DND-41 (cell line): Measurements from ENCODE around the gene PDGFRB.

Experiments used
- ATAC-seq: fragments of 200-7000 bp; cut with Tn5 transposase; 3 replicates; pipeline ENCODE4 v1.9.1; 2021; ENCODE audit warnings: low read depth; ENCODE audit not compliant: insufficient read depth
- DNase-seq: peaks from one replicate; pipeline ENCODE4 v3.0.0-alpha.2; 2020
- H2AFZ ChIP-seq: 2 replicates; pipeline ENCODE4 v1.6.0; 2012; ENCODE audit warnings: low read depth, low read length
- H3K27ac ChIP-seq: 2 replicates; pipeline ENCODE4 v1.5.1; 2012; ENCODE audit warnings: low read length, inconsistent platforms
- H3K27me3 ChIP-seq: fragments of 200-600 bp; sonication (generic); 2 replicates; pipeline ENCODE4 v1.6.0; 2012; ENCODE audit warnings: low read length, mild to moderate bottlenecking, inconsistent platforms; ENCODE audit not compliant: insufficient read depth, poor library complexity
- H3K36me3 ChIP-seq: 2 replicates; pipeline ENCODE4 v1.5.1; 2012; ENCODE audit warnings: low read length, inconsistent platforms; ENCODE audit not compliant: insufficient read depth
- H3K4me1 ChIP-seq: 2 replicates; pipeline ENCODE4 v1.5.1; 2012; ENCODE audit warnings: mild to moderate bottlenecking, low read length; ENCODE audit not compliant: insufficient read depth
- H3K4me2 ChIP-seq: 2 replicates; pipeline ENCODE4 v1.6.0; 2012; ENCODE audit warnings: mild to moderate bottlenecking, moderate library complexity, low read length, inconsistent platforms; ENCODE audit not compliant: insufficient read depth
- H3K4me3 ChIP-seq, 2 experiments: fragments of 200-600 bp in 1 of 2; shearing (Covaris generic) in 1 of 2; 2 replicates each; pipeline ENCODE4 v1.5.1; 2012 to 2016; ENCODE audit warnings: inconsistent platforms in 2 of 2, low read length in 2 of 2, mild to moderate bottlenecking in 2 of 2, low read depth in 1 of 2, moderate library complexity in 1 of 2
- H3K79me2 ChIP-seq: 2 replicates; pipeline ENCODE4 v1.6.0; 2012; ENCODE audit warnings: low read length, inconsistent platforms; ENCODE audit not compliant: insufficient read depth
- H3K9ac ChIP-seq: 2 replicates; pipeline ENCODE4 v1.6.0; 2012; ENCODE audit warnings: low read depth, mild to moderate bottlenecking, inconsistent platforms, low read length, moderate library complexity
- H3K9me3 ChIP-seq: 2 replicates; pipeline ENCODE4 v1.5.1; 2012; ENCODE audit warnings: low read length, moderate library complexity, mild to moderate bottlenecking, inconsistent platforms; ENCODE audit not compliant: insufficient read depth, severe bottlenecking
- H4K20me1 ChIP-seq: 2 replicates; pipeline ENCODE4 v1.6.0; 2012; ENCODE audit warnings: low read length; ENCODE audit not compliant: insufficient read depth
- EZH2 ChIP-seq: IDR thresholded peaks from 3 replicates; pipeline ENCODE4 v1.6.1; 2012; ENCODE audit warnings: borderline replicate concordance, low read depth, mild to moderate bottlenecking, moderate library complexity, low read length, inconsistent platforms; ENCODE audit not compliant: severe bottlenecking
- TF ChIP-seq, protein P1 (sequence below): IDR thresholded peaks from 2 replicates; pipeline ENCODE4 v1.5.1; 2012; ENCODE audit warnings: borderline replicate concordance, low read length, moderate library complexity, mild to moderate bottlenecking; ENCODE audit not compliant: poor library complexity, severe bottlenecking; ENCODE audit errors: extremely low read depth

The PDGFRB gene

DNA sequence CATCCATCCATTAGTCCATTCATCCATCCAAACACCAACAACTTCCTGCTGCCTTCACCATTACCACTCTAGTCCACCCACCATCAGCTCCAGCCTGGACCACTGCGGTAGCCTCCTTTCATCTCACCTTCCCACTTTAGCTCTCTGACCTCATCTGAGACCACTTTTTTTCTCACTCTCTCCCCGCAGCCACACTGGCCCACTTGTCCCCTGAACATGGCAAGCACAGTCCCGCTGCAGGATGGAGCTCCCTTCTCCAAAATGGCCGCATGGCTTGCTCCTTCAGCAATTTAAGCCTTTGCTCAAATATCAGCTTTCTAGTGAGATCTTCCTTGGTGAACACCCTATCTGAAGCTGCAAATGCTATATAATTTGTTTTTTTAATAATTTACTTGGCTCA is 80.4 kb downstream of the PDGFRB start:
- Histone ChIP-seq H3K27ac (no peak overlapping the region), H3K4me3 (no peak overlapping the region), H2AFZ (no peak overlapping the region), H3K27me3 (peaks cover 9% of the 10 kb centered on the region), H3K4me1 (no peaks in the 10 kb centered on the region), H3K4me2 (no peak overlapping the region), H3K9me3 (no peaks in the 10 kb centered on the region), H3K9ac (no peak overlapping the region), H4K20me1 (0 out of 2 replicates have a peak, but pooled peaks cover 2% of the 10 kb centered on the region), H3K36me3 (no peaks in the 10 kb centered on the region), H3K79me2 (no peaks in the 10 kb centered on the region)
- DNase-seq (no peak), ATAC-seq (no peak)
- TF ChIP-seq, protein P1, sequence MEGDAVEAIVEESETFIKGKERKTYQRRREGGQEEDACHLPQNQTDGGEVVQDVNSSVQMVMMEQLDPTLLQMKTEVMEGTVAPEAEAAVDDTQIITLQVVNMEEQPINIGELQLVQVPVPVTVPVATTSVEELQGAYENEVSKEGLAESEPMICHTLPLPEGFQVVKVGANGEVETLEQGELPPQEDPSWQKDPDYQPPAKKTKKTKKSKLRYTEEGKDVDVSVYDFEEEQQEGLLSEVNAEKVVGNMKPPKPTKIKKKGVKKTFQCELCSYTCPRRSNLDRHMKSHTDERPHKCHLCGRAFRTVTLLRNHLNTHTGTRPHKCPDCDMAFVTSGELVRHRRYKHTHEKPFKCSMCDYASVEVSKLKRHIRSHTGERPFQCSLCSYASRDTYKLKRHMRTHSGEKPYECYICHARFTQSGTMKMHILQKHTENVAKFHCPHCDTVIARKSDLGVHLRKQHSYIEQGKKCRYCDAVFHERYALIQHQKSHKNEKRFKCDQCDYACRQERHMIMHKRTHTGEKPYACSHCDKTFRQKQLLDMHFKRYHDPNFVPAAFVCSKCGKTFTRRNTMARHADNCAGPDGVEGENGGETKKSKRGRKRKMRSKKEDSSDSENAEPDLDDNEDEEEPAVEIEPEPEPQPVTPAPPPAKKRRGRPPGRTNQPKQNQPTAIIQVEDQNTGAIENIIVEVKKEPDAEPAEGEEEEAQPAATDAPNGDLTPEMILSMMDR, result no peak
- no peak for TF ChIP-seq EZH2

DNA sequence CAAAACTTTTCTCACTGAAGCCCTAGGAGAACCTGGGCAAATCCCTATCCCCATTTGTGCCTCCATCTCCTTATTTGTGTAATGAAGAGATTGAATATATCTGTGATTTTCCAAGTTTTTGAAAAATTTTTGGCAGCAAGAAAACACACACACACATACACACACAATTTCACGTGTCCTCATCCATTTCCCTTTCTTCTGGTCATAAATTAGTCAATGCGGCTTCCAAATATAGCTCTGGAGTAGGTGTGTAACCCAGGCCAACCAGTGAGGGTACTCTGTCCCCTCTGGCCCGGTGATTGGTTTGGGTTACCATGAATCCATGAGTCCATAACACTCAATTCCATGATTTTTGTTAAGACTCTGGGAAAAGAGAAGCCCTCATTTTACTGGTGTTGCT is 82.0 kb downstream of the PDGFRB start:
- Histone ChIP-seq H3K9me3 (no peaks in the 10 kb centered on the region), H2AFZ (no peak overlapping the region), H3K9ac (no peak overlapping the region), H3K27me3 (peaks cover 7% of the 10 kb centered on the region), H4K20me1 (no peaks in the 10 kb centered on the region), H3K36me3 (no peaks in the 10 kb centered on the region), H3K4me2 (no peak overlapping the region), H3K4me1 (no peaks in the 10 kb centered on the region), H3K27ac (no peak overlapping the region), H3K79me2 (no peaks in the 10 kb centered on the region), H3K4me3 (no peak overlapping the region)
- TF ChIP-seq, protein P1, result no peak
- no peak for TF ChIP-seq EZH2
- DNase-seq (no peak), ATAC-seq (no peak)

DNA sequence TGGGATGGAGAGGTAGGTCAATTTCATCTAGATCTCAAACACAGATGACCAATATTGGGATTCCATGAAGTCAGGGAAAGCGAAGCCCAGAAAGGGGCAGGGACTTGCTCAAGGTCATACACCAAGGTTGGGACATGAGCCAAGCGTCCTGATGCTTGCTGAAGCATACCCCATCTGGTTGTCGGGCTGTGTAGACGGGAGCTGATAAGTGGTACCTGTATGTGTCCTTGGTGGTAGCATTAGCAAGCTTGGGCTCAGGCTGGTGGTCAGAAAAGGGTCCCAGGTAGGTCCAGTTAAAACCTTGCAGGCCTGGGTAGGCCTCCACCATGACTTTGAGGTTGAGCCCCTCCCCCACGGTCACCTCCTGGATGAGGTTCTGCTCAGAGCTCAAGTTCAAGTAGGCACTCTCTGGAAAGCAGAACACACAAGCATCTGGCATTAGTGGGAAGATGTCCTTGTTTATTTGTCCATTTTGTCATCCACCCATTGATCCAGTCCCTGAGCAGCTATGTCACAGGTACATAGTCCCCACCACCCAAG is 82.5 kb downstream of the PDGFRB start:
- H4K20me1 ChIP-seq, result no peaks in the 10 kb centered on the region
- no peak for ATAC-seq
- no peaks in the 10 kb centered on the region for H3K9me3 ChIP-seq

More for the DNA sequence above, 82.5 kb downstream of the PDGFRB start:
- Histone ChIP-seq H3K4me1 (no peaks in the 10 kb centered on the region), H3K27ac (no peak overlapping the region), H3K79me2 (no peaks in the 10 kb centered on the region), H3K27me3 (peaks cover 7% of the 10 kb centered on the region), H2AFZ (no peak overlapping the region), H3K9ac (no peak overlapping the region), H3K4me3 (no peak overlapping the region), H3K4me2 (no peak overlapping the region), H3K36me3 (no peaks in the 10 kb centered on the region)
- TF ChIP-seq EZH2, result no peak
- TF ChIP-seq, protein P1, result no peak
- no peak for DNase-seq
